ENCODE results near the gene STXBP1.
A peak's percentile ranks its signal among the peaks of the same experiment; 100 is the strongest.
"Not testable (repeated sequence)": the region's sequence is repeated elsewhere in the genome, so short reads cannot be mapped to it uniquely, and the experiment has no call there.

STXBP1 gene

DNA sequence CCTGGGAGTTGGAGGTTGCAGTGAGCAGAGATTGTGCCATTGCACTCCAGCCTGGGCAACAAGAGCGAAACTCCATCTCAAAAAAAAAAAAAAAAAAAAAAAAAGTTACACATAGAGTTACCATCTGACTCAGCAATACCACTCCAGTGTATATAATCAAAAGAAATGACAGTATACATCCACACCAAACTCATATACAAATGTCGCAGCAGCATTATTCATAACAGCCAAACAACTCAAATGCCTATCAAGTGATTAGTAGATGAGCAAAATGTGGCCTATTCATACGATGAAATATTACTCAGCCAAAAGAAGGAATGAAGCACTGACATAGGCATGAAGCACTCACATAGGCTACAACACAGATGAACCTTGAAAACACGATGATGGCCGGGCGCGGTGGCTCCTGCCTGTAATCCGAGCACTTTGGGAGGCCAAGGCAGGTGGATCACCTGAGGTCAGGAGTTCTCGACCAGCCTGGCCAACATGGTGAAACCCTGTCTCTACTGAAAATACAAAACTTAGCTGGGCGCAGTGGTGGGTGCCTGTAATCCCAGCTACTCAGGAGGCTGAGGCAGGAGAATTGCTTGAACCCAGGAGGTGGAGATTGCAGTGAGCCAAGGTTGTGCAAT is 9.4 kb downstream of the STXBP1 start:
- DNase-seq, result not testable (repeated sequence)

DNA sequence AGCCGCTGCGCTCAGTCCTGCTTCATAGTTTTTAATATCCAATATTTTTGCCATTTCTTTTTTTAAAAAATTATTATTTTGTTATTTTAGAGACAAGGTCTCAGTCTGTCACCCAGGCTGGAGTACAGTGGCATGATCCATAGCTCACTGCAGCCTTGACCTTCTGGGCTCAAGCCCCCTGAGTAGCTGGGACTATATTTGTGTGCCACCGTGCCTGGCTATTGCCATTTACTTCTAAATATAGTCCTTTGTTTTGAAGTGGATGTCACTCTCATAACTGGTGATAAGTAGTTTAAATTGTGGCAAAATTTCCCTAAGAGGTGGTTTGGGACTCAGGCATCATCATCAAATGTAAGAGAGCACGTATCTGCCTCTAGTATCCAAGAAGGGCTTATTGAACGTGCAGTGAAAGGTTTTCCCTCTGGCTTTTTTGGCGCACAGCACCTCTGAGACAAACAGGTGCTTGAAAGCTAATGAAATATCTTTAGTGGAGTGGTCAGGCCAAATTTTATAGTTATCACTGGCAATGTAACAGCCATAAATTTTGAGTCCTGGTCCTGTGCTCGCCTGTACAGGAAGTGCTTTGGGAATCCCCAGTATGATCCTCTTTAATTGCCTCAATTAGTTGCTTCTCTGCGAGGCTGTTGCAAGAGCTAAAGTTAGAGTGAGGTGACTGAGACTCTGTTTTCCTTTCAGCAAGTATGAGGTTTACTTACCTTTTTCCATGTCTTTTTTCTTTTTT is 14.8 kb downstream of the STXBP1 start:
- peak; percentile 22 for DNase-seq

DNA sequence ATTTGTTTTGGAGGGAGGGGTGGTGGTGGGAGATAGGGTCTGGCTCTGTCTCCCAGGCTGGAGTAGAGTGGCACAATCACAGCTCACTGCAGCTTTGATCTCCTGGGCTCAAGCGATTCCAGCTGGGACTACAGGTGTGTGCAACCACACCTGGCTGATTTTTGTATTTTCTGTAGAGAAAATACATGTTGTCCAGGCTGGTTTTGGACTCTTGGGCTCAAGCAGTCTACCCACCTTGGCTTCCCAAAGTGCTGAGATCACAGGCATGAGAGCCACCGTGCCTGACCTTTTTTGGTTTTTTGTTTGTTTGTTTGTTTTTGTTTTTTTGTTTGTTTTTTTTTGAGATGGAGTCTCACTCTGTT is 15.4 kb downstream of the STXBP1 start:
- DNase-seq, result no peak

GRCh38 chr9:127628758-127629467 is 16.8 kb downstream of the STXBP1 start:
- no peak for DNase-seq

- no peak for DNase-seq
Observed at GRCh38 chr9:127629468-127630081, 17.5 kb downstream of the STXBP1 start.

DNA sequence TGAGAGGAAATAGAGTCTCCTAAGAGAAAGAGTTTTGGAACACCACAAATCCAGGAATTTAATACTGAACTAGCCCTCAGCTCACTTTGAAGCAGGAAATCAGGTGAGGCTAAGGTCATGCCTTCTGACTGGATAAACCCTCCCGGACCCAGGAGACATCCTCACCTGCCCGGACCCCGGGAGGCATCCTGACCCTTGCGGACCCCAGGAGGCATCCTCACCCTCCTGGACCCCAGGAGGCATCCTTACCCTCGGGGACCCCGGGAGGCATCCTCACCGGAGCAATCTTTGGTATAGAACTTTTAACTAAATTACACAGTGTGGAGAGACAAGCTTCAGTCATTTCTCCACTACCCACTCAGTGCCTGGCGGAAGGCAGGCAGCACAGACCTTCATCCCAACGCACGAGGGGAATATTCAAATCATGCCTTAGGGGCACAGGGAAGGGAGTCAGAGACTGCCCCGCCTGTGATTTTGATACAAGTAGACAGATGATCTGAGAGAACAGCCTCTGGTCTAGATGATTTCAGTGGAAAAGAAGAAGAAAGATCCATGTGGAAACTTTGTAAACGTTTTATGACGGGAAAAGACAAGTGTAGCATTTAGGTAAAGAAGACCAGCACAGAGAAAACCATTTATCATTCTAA is 21.3 kb downstream of the STXBP1 start:
- DNase-seq, result no peak

- no peak for DNase-seq
Observed at GRCh38 chr9:127634021-127634420, 21.9 kb downstream of the STXBP1 start.

GRCh38 chr9:127634698-127635097 is 22.6 kb downstream of the STXBP1 start:
- DNase-seq, result no peak

GRCh38 chr9:127635201-127635735 is 23.2 kb downstream of the STXBP1 start:
- DNase-seq, result no peak

- no peak for DNase-seq
Observed at GRCh38 chr9:127637322-127637847, 25.3 kb downstream of the STXBP1 start.

- no peak for DNase-seq
Observed at GRCh38 chr9:127640908-127641545, 28.9 kb downstream of the STXBP1 start.

- DNase-seq, result no peak
Observed at GRCh38 chr9:127642082-127642740, 30.1 kb downstream of the STXBP1 start.

DNA sequence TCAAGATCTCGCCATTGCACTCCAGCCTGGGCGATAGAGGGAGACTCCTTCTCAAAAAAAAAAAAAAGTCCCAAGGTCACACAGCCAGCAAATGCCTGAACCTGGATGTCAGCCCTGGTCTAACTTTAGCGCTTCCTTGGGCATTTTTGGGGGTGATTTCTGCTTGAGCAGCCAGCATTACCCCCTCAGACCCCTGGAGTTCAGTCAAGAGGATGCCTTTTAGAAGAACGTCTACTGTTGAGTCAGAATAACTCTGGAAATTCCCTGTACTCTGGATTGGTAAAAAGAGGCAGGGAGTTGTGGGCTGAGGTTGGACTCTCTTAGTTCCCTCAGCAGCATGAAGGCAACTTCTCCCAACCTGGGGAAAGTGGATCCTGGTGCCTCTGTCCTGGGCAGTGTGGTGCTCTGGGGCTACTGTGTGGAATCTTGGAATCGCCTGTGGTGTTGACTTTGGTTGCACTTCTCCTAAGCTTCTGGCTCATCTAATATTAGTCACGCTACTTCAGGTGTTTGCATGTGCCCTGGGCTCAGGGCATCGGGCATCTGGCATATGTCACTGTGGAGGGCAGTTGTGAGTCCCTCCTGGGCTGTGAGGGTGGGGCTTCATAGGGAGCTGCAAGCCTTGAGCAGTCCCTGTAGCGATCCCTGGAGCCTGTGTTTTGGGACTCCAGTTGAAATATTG is 32.2 kb downstream of the STXBP1 start:
- no peak for DNase-seq

DNA sequence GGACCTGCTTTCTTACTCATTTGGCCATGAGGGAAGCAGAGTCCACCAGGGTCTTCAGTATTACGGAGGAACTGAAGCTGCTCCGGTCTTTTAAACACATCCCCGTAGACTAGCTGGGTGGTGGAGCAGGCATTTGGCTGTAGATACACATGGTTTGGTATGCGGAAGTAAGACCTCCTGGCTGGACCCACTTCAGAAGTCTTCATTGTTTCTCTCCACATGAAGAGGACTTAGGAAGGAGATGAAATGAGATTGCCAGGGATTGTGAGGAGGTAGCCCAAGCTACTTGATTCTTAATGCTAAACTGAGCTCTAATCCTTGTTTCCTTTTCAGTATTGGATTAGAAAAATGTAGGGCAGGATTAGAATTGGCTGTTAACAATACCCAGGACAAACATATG is 32.9 kb downstream of the STXBP1 start:
- no peak for DNase-seq

DNA sequence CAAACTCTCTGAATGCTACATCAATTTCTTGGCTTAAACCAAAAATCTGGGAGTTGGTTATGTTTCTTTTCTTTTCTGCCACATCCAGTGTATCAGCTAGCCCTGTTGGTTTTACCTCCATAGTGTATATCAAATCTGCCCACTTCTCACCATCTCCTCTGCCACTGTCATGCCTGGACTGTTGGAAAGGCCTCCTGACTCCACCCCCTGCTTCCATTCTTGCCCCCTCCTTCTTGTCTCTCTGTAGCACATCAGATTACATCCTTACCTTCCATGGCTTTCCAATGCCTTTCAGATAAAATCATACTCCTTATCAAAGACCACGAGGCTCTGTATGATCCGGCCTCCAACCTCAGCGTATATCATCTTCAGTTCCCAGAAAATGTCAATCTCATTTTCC is 35.4 kb downstream of the STXBP1 start:
- no peak for DNase-seq

DNA sequence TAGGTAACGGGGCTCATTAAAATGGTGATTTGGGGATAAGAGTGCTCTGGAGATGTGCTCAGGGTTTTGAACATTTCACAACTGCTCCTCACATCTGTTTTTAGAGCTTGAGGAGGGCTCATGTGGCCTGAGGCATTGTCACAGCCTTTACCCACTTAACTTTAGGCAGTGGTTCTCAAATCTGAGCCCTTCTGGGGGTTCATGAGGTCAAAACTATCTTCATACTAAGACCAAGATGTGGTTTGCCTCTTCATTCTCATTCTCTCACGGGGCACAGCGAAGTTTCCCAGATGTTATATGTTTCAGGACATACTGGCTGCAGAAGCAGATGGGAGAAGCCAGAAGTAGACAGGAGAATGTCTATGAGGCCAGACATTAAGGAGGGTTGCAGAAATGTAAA is 38.4 kb downstream of the STXBP1 start:
- DNase-seq, result no peak

DNA sequence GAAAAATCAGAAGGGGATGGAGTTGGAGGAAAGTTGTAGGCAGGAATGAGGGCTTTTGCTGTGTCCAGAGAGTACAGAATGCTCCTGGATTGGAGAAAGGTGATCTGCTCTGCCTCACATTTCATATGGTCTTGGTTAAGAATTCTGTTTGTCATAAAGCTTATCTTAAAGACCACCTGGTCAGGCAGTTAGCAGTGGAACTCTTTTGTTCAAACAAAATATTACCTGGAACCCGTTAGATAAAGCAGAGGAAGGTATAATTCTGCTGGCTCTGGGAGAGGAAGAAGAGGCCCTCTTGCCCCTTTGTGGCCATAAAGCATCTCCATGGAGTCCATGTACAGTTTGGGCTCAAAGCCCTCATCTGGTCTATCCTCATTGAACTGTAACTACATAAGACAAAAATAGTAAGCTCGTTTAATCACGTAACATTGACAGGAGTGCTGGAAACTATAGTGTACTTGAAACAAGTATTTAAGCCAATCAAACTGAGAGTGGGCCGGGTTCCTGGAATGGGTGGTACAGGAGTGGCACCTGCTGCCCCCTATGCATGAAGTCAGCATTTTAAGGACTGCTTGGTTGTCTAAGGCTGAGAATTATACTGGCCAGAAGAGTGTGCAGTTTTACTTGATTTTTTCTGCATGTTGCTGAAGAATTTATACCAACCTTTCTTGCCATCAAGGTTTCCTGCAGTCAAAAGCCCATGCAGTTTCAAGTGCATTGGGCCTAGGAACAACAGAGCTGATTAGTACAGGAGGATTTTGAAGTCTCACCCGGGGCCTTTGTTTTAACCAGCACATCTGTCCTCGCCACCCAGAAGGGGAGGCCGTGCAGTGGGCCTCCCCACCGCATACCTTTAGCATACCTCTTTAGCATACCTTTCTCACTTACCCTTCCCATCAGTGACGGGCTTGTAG is 39.9 kb downstream of the STXBP1 start:
- DNase-seq, result no peak

- DNase-seq, result no peak
Observed at GRCh38 chr9:127652733-127653132, 40.7 kb downstream of the STXBP1 start.

- no peak for DNase-seq
Observed at GRCh38 chr9:127654619-127655018, 42.5 kb downstream of the STXBP1 start.

DNA sequence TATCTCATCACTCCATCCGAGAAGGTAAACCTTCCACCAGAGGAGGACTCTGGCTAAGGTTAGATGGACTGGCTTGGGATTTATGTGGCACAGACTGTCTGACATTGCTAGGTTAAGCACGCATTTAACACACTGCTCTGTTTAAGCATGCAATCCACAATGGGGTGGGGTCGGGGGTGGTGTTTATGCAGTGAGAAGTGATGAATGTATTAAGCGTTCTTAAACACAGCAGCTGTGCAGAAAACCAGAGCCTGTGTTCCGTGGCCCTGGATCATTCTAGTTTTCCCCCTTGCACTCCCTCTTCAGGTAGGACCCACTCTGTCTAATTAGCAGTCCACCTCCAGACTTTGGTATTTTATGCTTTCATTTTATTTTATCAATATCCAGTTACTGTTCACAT is 46.4 kb downstream of the STXBP1 start:
- DNase-seq, result no peak
